Measurements from ENCODE around the gene PACS1. TPM values are rescaled to one million over a fixed set of nuclear protein-coding genes. Genes with fewer than 3 reads are reported as not detected.

Gene PACS1
- total RNA-seq, 3 donors from 2014 or later, result 43.4 to 46.3 (median 44.8) TPM

DNA sequence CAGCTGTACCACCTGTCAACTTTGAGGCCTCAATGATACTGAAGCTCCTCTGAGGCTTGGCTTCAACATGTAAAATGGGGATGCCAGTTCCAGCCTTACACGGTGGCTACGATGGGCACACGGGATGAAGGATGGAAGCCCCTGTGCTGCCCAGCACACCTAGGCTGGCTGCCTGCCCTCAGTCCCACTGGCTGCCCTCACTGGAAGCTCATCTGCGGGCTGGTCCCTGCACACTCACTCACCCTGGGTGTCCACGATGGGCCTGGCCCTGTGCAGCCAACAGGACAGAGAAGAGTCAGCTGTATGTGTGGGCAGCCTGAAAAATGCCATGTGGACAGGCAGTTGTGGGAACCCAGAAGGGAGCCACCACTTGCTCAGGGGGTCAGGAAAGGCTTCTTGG, 216.6 kb downstream of the PACS1 start:
- H3K36me3 Mint-ChIP-seq (ENCODE audit: insufficient read depth), result peaks cover 2% of the 10 kb centered on the region
- H3K9me3 Mint-ChIP-seq, result no peaks in the 10 kb centered on the region
- peak overlapping the region; percentile 94 for H3K4me3 Mint-ChIP-seq
- peaks cover 37% of the 10 kb centered on the region for H3K4me1 Mint-ChIP-seq (ENCODE audit: low read depth)
- DNase-seq, result no peak
- no peak for ATAC-seq
- peaks cover 5% of the 10 kb centered on the region for H3K27me3 Mint-ChIP-seq (ENCODE audit: low read depth)

DNA sequence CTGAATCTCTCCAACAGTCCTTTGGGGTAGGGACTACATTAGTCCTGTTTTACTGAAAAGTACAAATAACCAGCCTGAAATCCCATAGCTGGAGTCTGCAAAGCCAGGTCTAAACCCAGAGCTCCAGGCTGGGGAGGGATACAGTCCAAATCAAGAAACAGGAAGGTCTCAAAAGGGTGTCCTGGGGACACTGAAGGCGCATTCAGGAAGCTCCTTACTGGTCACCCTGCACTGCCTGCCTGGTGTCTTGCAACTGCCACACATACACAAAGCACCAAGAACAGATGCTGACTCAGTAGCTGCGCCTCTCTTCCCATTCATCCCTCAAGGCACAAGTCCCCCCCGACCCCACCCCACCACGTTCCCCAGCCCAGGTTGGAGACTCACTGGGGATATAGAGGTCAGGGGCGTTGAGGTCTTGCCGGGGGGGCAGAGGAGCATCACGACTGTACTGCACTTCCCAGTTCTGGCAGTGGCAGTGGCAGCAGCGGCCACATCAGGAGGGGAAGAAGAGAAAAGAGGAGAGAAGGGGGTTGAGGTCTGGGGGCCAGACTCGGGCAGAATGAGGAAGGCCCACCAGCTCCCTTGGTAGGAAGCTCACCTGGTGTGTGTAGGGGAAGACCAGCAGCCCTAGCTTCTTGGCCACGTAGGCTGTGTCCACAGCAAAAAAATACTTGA, 217.3 kb downstream of the PACS1 start:
- Mint-ChIP-seq H3K36me3 (ENCODE audit: insufficient read depth) (peaks cover 2% of the 10 kb centered on the region), H3K27me3 (ENCODE audit: low read depth) (peaks cover 5% of the 10 kb centered on the region), H3K4me1 (ENCODE audit: low read depth) (peaks cover 31% of the 10 kb centered on the region), H3K4me3 (peak overlapping the region; percentile 94), H3K9me3 (no peaks in the 10 kb centered on the region)
- no peak for ATAC-seq
- no peak for DNase-seq

DNA sequence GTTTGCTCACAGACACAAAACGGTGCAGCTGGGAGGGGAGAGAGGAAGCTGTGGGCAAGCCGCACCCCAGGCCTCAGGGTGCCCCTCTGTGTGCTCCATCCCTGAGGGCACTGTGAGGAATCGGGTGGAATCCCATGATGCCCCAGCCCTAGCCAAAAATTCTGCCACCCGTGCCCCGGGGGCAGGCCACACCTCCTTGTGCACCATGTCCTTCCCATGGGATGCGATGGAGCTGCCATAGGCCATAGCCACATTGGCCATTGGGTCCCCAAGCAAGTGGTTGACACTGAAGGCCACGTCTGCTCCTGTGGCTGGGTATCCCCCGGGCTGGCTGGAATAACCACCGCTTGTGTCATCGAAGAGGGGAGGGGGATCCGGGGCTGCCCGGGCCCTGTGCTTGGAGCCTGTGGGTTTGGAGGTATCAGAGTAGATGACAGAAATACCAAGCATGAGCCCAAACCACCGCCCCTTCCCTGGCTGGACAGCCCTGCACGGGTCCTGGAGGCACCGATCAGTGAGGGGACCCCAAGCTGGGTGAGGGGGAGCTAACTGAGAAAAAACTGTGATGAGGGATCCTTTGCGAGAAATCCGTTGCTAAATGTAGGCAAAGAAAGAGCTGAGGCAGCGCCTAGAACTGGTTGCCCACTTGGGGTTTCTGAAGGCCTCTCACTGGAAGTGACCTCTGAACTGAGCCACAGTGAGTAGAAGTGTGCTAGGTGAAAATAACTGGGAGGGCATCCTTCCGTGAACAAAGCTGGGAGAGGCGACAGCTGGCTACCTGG, 218.0 kb downstream of the PACS1 start:
- Mint-ChIP-seq H3K27me3 (ENCODE audit: low read depth) (peaks cover 12% of the 10 kb centered on the region), H3K36me3 (ENCODE audit: insufficient read depth) (peaks cover 2% of the 10 kb centered on the region), H3K4me3 (peak overlapping the region; percentile 94), H3K4me1 (ENCODE audit: low read depth) (peaks cover 26% of the 10 kb centered on the region), H3K9me3 (no peaks in the 10 kb centered on the region)
- ATAC-seq, result no peak
- DNase-seq, result no peak

DNA sequence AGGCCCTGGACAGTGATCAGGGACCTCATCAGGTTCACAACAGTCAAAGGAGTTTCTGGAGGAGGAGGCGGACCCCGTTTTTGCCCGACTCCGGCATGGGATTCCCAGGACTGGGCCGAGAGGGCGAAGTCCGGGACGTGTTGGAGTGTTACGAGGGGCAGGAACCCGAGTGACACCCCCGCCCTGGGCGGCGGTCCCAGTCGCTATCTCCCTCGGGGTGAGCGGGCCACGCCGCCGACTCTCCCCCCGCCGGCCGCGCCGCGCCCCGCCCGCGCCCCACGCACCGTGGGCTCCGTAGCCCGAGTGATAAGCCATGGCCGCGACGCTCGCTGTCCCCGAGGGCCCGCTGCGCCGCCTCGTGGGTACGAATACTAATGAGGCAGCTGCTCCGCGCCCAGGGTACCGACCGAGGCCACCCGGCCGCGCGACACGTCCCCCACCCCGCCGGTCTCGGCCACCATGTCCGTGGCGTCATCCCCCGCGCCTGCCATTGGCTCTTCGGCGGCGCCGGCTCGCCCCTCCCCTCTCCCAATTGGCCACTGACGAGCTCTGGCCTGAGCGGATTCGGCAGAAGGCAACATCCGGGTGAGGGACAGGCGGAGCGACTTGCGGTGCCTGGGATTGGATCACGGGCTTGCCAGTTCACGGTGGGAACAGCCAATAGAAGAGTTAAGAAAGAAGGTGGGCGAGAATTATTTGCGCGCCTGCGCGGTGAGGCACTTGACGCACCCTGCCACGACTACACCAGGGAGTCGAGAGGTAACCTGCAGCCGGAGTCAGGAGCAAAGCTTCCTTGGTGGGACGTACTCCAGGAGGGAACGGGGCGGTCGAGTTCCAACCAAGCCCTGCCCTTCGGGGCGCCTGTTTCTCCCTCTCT, 218.8 kb downstream of the PACS1 start, which contains the start of gene YIF1A:
TSS of gene YIF1A (minus strand) at position 473 of the 877 bp plus-strand sequence. CDS start at position 315, 158 bp downstream.
- Mint-ChIP-seq H3K4me1 (ENCODE audit: low read depth) (peaks cover 24% of the 10 kb centered on the region), H3K9me3 (no peaks in the 10 kb centered on the region), H3K36me3 (ENCODE audit: insufficient read depth) (peaks cover 2% of the 10 kb centered on the region), H3K27me3 (ENCODE audit: low read depth) (peaks cover 17% of the 10 kb centered on the region), H3K4me3 (peak within 1 kb of the TSS; percentile 94)
- ATAC-seq (peak; percentile 94 to 95), DNase-seq (peak; percentile 96)

DNA sequence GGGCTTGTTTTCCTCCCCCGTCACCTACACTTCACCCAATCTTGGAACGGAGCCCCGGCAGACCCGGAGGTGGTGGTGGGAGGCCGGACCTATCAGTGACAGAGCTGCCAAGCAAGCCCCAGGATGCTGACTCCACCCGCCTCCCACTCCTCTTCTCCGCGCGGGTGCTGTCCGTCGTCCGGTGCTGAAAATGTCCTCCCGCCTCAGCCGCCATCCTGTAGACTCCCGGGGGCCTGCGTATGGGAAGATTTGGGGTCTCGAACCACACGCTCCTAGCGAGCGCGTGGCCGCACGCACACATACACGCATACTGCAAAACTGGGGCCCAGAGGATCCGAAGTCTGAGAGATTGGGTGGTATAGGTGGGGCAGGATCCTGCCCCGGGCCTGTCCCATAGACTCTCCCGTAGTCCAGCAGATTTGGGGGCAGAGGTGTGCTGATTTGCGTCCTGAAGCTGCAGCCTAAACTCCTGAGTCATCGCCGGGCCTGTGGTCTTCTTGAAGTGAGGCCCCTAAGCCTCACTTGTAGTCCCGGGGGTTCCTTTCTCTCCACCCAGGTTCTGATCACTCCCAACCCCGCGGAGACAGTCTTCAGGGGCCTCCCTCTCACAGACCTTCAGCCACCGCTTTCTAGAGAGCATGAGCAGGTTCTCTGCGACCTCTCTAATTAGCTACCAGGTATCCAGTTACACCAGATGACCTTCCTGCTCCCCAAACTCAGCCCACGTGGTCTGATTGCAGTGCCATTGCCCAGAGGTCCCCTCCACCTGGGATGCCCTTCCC, 219.7 kb downstream of the PACS1 start:
- Mint-ChIP-seq H3K36me3 (ENCODE audit: insufficient read depth) (peaks cover 2% of the 10 kb centered on the region), H3K27me3 (ENCODE audit: low read depth) (peaks cover 20% of the 10 kb centered on the region), H3K4me1 (ENCODE audit: low read depth) (peaks cover 24% of the 10 kb centered on the region), H3K9me3 (no peaks in the 10 kb centered on the region), H3K4me3 (peak overlapping the region; percentile 94)
- peak; percentile 70 to 73 for ATAC-seq
- DNase-seq, result peak; percentile 71

DNA sequence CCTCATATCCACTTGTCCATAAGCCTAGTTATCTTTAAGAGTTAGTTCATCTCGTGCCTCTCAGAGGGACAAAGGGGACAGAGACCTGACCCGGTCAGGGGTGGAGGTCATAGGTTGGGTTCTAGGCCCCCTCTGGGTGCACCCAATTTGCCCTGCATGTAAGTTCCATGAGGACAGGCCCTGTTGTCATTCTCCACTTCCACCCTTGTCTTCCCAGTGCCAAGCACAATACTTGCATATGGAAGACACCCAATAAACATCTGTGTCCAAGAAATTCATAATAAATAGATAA, 220.2 kb downstream of the PACS1 start:
- Mint-ChIP-seq H3K4me3 (peak overlapping the region; percentile 94), H3K27me3 (ENCODE audit: low read depth) (peaks cover 20% of the 10 kb centered on the region), H3K4me1 (ENCODE audit: low read depth) (peaks cover 24% of the 10 kb centered on the region), H3K9me3 (no peaks in the 10 kb centered on the region), H3K36me3 (ENCODE audit: insufficient read depth) (peaks cover 2% of the 10 kb centered on the region)
- DNase-seq (no peak), ATAC-seq (no peak)

DNA sequence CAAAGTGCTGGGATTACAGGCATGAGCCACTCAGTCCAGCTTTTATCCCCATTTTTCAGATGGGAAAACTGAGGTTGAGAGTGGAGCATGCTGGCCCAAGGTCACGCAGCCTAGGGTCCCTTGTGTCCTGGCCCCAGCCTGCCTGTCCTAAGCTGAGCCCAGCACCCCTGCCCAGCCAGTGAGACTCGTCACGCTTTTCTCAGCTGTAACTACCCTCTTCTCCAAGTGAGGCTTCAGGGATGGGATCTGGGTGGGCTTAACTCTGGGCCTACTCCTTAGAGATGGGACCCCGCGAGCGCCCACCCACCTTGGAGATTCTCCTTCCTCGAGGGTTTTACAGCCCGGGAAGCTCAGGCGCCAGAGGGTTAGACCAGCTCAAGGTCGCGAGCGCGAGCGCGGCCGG, 221.2 kb downstream of the PACS1 start:
- H3K9me3 Mint-ChIP-seq, result no peaks in the 10 kb centered on the region
- DNase-seq, result no peak
- peaks cover 20% of the 10 kb centered on the region for H3K27me3 Mint-ChIP-seq (ENCODE audit: low read depth)
- H3K36me3 Mint-ChIP-seq (ENCODE audit: insufficient read depth), result no peaks in the 10 kb centered on the region
- peak overlapping the region; percentile 94 for H3K4me3 Mint-ChIP-seq
- peaks cover 24% of the 10 kb centered on the region for H3K4me1 Mint-ChIP-seq (ENCODE audit: low read depth)
- no peak for ATAC-seq

DNA sequence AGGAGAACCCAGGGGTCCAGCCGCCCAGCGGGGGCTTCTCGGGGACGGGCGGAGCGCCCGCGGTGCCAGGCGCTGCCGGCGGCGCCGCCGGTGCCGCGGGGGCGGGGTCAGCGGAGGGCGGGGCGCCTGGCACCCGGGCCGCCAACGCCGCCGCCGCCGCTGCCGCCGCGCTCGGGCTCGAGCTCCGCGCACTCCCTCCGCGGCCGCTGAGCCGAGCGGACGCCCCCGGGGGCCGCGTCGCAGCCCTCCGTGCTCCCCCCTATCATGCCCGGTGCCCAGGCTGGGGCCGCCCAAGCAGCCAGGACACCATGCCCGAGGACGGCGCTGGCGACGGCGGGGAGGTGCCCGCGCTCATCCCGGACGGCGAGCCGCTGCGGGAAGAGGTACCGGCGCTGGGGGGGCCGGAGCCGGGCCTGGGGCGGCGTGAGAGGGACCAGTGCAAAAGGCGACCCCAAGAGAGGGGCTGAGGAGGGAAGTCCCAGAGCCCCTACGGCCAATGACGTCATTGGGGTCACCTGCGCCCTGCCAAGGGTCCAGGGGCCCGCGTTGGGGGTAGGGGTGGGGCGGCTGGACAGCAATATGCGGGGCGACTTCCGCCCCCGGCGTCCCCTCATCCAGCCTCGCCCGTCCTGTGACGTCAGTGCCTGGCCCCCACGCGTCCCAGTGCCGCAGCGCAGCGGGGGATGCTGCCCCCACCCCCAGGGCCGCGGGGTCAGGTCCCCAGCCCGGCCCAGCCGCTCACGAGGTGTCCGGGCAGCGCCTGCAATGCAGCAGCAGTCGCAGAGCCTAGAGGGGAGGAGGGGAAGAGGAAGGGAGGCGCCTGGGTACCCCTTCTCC, 221.9 kb downstream of the PACS1 start, which contains the start of gene TMEM151A:
TSS of gene TMEM151A (plus strand) at position 189 of the 837 bp plus-strand sequence. CDS start at position 309, 120 bp downstream.
- DNase-seq, result no peak
- H3K4me1 Mint-ChIP-seq (ENCODE audit: low read depth), result peaks cover 24% of the 10 kb centered on the region
- peak within 1 kb of the TSS; percentile 94 for H3K4me3 Mint-ChIP-seq
- no peaks in the 10 kb centered on the region for H3K36me3 Mint-ChIP-seq (ENCODE audit: insufficient read depth)
- no peaks in the 10 kb centered on the region for H3K9me3 Mint-ChIP-seq
- no peak for ATAC-seq
- peaks cover 20% of the 10 kb centered on the region for H3K27me3 Mint-ChIP-seq (ENCODE audit: low read depth)

DNA sequence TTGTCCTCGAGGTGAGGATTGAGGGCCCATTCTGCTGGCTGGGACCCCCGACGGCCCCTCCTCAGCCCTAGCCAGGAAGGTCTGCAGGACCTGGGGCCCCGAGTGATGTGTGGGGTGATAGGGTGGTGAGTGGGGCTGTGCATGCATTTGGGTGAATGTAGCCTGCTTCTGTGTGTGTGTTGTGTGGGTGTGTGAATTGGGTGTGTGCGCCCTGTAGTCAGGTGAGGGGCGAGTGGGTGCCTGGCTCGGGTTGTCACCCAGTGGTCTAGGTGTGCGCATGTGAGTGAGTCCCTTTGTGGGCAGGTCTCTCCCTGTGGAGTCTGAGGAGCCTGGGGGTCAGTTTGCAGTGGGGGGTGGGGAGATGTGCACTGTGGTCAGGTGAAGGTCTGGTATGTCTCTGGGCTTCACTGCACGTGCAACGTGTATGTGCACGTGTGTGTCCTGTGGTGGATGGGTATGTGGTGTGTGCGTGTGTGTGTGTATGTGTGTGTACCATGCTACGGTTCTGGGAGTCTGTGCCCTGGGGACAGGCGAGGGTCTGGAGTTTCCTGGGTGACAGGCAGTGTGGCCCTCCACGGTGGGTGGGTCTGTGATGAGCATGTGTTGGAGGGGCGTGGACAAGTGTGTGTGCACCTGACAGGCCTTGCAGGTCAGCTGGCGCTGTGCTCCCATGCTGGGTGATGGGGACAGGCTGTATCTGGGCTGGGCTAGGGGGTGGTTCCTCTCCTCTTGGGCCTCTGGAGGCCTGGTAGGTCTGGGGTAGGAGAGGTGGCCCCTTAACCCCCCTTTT, 222.7 kb downstream of the PACS1 start:
- Mint-ChIP-seq H3K4me3 (peak overlapping the region; percentile 19), H3K9me3 (no peaks in the 10 kb centered on the region), H3K27me3 (ENCODE audit: low read depth) (peaks cover 20% of the 10 kb centered on the region), H3K4me1 (ENCODE audit: low read depth) (peaks cover 23% of the 10 kb centered on the region), H3K36me3 (ENCODE audit: insufficient read depth) (no peaks in the 10 kb centered on the region)
- no peak for ATAC-seq
- DNase-seq, result no peak

DNA sequence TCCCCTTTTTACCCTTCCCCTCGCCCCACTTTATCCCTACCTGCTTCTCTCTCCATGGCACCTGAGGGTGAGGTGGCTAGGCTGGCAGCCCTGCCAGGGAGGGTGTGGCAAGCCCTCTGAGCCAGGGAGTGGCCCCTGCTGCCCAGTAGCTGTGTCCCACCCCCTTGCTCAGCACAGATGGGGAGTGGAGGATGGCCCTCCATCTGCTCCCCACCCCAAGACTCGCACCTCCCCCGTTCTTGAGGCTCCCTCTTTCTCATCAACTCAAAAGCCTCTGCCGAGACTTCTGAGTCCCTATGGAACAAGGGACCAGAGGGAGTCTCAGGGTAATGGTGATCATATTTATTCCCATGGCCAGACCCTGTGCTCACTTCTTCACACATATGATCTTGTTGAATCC, 223.3 kb downstream of the PACS1 start:
- H3K36me3 Mint-ChIP-seq (ENCODE audit: insufficient read depth), result no peaks in the 10 kb centered on the region
- DNase-seq, result no peak
- peaks cover 23% of the 10 kb centered on the region for H3K4me1 Mint-ChIP-seq (ENCODE audit: low read depth)
- peaks cover 20% of the 10 kb centered on the region for H3K27me3 Mint-ChIP-seq (ENCODE audit: low read depth)
- ATAC-seq, result no peak
- H3K9me3 Mint-ChIP-seq, result no peaks in the 10 kb centered on the region
- H3K4me3 Mint-ChIP-seq, result no peak overlapping the region

DNA sequence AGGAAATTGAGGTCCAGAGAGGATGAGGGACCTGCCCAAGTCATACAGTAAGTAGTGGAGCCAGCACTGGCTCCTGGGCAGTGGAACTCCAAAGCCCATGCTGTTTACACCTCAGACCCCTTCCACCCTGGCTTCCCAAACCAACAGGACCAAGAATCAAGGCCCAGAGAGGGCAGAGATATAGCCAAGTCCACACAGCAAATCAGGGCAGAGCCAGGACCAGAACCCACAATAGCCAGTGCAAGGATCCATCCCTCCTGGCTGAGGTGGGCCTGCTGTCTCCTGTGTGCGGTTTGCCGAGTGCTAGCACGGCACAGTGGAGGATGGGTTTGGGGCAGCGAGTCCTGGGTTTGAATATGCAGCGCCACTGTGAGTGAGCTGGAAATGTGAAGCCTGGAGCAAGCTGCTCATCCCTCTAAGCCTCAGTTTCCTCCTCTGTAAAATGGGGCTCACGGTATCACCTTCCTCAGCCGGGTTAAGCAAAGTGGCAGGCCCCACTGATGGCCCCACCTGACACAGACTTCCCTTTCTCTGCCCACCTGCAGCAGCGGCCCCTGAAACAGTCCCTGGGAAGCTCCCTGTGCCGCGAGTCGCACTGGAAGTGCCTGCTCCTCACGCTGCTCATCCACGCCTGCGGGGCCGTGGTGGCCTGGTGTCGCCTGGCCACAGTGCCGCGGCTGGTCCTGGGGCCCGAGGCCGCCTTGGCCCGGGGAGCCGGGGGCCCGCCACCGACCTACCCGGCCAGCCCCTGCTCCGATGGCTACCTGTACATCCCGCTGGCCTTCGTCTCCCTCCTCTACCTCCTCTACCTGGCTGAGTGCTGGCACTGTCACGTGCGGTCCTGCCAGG, 223.9 kb downstream of the PACS1 start:
- DNase-seq, result no peak
- H3K4me3 Mint-ChIP-seq, result no peak overlapping the region
- H3K36me3 Mint-ChIP-seq (ENCODE audit: insufficient read depth), result no peaks in the 10 kb centered on the region
- H3K9me3 Mint-ChIP-seq, result no peaks in the 10 kb centered on the region
- no peak for ATAC-seq
- peaks cover 20% of the 10 kb centered on the region for H3K27me3 Mint-ChIP-seq (ENCODE audit: low read depth)
- peaks cover 22% of the 10 kb centered on the region for H3K4me1 Mint-ChIP-seq (ENCODE audit: low read depth)
